GM21529 (cell line): ENCODE measurements around the gene RPL39.
"Not testable (repeated sequence)": the region's sequence is repeated elsewhere in the genome, so short reads cannot be mapped to it uniquely, and the experiment has no call there.

Experiments used
- ATAC-seq: cut with Tn5 transposase; IDR thresholded peaks from one replicate; pipeline ENCODE4 v1.9.1; 2021; ENCODE audit not compliant: unreplicated experiment

The RPL39 gene

GRCh38 chrX:119791437-119792231, at the start of gene RPL39:
RPL39 (minus strand) TSS chrX:119791630; CDS start chrX:119791576, 54 bp downstream.
- peak; percentile 82 for ATAC-seq

- ATAC-seq: no peak
Observed at GRCh38 chrX:119833905-119834304, 42.5 kb upstream of the RPL39 start.

GRCh38 chrX:119828446-119828845, 37.0 kb upstream of the RPL39 start:
- no peak for ATAC-seq

GRCh38 chrX:119826399-119826959, 35.0 kb upstream of the RPL39 start:
- ATAC-seq: no peak

GRCh38 chrX:119824221-119824620, 32.8 kb upstream of the RPL39 start:
- not testable (repeated sequence) for ATAC-seq

GRCh38 chrX:119821703-119822102, 30.3 kb upstream of the RPL39 start:
- peak; percentile 94 for ATAC-seq

- no peak for ATAC-seq
Observed at GRCh38 chrX:119817130-119817690, 25.8 kb upstream of the RPL39 start.

- no peak for ATAC-seq
Observed at GRCh38 chrX:119816300-119816699, 24.9 kb upstream of the RPL39 start.

GRCh38 chrX:119809185-119809666, 17.8 kb upstream of the RPL39 start:
- no peak for ATAC-seq

GRCh38 chrX:119808461-119808860, 17.0 kb upstream of the RPL39 start:
- ATAC-seq: not testable (repeated sequence)

GRCh38 chrX:119802546-119802945, 11.1 kb upstream of the RPL39 start:
- ATAC-seq: no peak

- no peak for ATAC-seq
Observed at GRCh38 chrX:119801253-119802221, 10.1 kb upstream of the RPL39 start.

- ATAC-seq: peak; percentile 19
Observed at GRCh38 chrX:119790977-119791436, 423 bp downstream of the RPL39 start.

GRCh38 chrX:119784747-119785446, 6.5 kb downstream of the RPL39 start:
- ATAC-seq: peak; percentile 62

- no peak for ATAC-seq
Observed at GRCh38 chrX:119783026-119783425, 8.4 kb downstream of the RPL39 start.

GRCh38 chrX:119778829-119779228, 12.6 kb downstream of the RPL39 start:
- no peak for ATAC-seq

- ATAC-seq: peak; percentile 41
Observed at GRCh38 chrX:119775517-119776238, 15.8 kb downstream of the RPL39 start.

GRCh38 chrX:119769388-119769787, 22.0 kb downstream of the RPL39 start:
- not testable (repeated sequence) for ATAC-seq

GRCh38 chrX:119768436-119768835, 23.0 kb downstream of the RPL39 start:
- not testable (repeated sequence) for ATAC-seq
